ENCODE data around the gene GIGYF1. TPM values are rescaled to one million over a fixed set of nuclear protein-coding genes. Genes with fewer than 3 reads are reported as not detected.

The GIGYF1 gene
- total and polyA plus RNA-seq, 2 of the 13 experiments (the other 11 are each of a cell fraction or from before 2014, with no cell fraction given), result 7.6 to 16.1 TPM

DNA sequence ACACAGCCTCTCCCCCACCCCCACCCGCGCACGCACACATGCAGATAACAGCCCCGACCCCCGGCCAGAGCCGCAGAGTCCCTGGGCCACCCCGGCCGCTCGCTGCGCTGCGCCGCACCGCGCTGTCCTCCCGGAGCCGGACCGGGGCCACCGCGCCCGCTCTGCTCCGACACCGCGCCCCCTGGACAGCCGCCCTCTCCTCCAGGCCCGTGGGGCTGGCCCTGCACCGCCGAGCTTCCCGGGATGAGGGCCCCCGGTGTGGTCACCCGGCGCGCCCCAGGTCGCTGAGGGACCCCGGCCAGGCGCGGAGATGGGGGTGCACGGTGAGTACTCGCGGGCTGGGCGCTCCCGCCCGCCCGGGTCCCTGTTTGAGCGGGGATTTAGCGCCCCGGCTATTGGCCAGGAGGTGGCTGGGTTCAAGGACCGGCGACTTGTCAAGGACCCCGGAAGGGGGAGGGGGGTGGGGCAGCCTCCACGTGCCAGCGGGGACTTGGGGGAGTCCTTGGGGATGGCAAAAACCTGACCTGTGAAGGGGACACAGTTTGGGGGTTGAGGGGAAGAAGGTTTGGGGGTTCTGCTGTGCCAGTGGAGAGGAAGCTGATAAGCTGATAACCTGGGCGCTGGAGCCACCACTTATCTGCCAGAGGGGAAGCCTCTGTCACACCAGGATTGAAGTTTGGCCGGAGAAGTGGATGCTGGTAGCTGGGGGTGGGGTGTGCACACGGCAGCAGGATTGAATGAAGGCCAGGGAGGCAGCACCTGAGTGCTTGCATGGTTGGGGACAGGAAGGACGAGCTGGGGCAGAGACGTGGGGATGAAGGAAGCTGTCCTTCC is 26.8 kb upstream of the GIGYF1 start (continued):
- TF ChIP-seq RELA (CRISPR knock-in tag; IDR thresholded peaks at IDR 0.05) (no peak), RCOR2 (CRISPR knock-in tag; IDR thresholded peaks at IDR 0.05) (0 out of 2 replicates have a peak, but pooled peaks have one; percentile 36), JDP2 (CRISPR knock-in tag; IDR thresholded peaks at IDR 0.05; ENCODE audit: borderline replicate concordance) (no peak), ARNT2 (CRISPR knock-in tag; IDR thresholded peaks at IDR 0.05; ENCODE audit: low read depth) (0 out of 2 replicates have a peak, but pooled peaks have one; percentile 11), ZSCAN31 (CRISPR knock-in tag; IDR thresholded peaks at IDR 0.05; ENCODE audit: low read depth) (no peak), ZNF839 (CRISPR knock-in tag; IDR thresholded peaks at IDR 0.05; ENCODE audit: borderline replicate concordance) (no peak), CENPX (CRISPR knock-in tag; IDR thresholded peaks at IDR 0.05) (no peak), ZNF496 (CRISPR knock-in tag; IDR thresholded peaks at IDR 0.05; ENCODE audit: insufficient replicate concordance) (no peak), SCMH1 (CRISPR knock-in tag; IDR thresholded peaks at IDR 0.05; ENCODE audit: borderline replicate concordance) (no peak), EHMT2 (IDR thresholded peaks at IDR 0.05; ENCODE audit: borderline replicate concordance, low read depth, low read length) (no peak), MED1 (CRISPR knock-in tag; IDR thresholded peaks at IDR 0.05) (peak; percentile 68)
- TF ChIP-seq, protein P1, sequence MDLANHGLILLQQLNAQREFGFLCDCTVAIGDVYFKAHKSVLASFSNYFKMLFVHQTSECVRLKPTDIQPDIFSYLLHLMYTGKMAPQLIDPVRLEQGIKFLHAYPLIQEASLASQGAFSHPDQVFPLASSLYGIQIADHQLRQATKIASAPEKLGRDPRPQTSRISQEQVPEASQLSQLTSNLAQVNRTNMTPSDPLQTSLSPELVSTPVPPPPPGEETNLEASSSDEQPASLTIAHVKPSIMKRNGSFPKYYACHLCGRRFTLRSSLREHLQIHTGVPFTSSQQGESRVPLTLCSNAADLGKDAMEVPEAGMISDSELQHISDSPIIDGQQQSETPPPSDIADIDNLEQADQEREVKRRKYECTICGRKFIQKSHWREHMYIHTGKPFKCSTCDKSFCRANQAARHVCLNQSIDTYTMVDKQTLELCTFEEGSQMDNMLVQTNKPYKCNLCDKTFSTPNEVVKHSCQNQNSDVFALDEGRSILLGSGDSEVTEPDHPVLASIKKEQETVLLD (CRISPR knock-in tag; IDR thresholded peaks at IDR 0.05; ENCODE audit: low read depth), result no peak
- TF ChIP-seq, protein P2, sequence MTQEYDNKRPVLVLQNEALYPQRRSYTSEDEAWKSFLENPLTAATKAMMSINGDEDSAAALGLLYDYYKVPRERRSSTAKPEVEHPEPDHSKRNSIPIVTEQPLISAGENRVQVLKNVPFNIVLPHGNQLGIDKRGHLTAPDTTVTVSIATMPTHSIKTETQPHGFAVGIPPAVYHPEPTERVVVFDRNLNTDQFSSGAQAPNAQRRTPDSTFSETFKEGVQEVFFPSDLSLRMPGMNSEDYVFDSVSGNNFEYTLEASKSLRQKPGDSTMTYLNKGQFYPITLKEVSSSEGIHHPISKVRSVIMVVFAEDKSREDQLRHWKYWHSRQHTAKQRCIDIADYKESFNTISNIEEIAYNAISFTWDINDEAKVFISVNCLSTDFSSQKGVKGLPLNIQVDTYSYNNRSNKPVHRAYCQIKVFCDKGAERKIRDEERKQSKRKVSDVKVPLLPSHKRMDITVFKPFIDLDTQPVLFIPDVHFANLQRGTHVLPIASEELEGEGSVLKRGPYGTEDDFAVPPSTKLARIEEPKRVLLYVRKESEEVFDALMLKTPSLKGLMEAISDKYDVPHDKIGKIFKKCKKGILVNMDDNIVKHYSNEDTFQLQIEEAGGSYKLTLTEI (CRISPR knock-in tag; conservative IDR thresholded peaks at IDR 0.05), result no peak
- TF ChIP-seq, protein P3, sequence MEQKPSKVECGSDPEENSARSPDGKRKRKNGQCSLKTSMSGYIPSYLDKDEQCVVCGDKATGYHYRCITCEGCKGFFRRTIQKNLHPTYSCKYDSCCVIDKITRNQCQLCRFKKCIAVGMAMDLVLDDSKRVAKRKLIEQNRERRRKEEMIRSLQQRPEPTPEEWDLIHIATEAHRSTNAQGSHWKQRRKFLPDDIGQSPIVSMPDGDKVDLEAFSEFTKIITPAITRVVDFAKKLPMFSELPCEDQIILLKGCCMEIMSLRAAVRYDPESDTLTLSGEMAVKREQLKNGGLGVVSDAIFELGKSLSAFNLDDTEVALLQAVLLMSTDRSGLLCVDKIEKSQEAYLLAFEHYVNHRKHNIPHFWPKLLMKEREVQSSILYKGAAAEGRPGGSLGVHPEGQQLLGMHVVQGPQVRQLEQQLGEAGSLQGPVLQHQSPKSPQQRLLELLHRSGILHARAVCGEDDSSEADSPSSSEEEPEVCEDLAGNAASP (CRISPR knock-in tag; IDR thresholded peaks at IDR 0.05; ENCODE audit: borderline replicate concordance), result 0 out of 2 replicates have a peak, but pooled peaks have one; percentile 14
- TF ChIP-seq, protein P4, sequence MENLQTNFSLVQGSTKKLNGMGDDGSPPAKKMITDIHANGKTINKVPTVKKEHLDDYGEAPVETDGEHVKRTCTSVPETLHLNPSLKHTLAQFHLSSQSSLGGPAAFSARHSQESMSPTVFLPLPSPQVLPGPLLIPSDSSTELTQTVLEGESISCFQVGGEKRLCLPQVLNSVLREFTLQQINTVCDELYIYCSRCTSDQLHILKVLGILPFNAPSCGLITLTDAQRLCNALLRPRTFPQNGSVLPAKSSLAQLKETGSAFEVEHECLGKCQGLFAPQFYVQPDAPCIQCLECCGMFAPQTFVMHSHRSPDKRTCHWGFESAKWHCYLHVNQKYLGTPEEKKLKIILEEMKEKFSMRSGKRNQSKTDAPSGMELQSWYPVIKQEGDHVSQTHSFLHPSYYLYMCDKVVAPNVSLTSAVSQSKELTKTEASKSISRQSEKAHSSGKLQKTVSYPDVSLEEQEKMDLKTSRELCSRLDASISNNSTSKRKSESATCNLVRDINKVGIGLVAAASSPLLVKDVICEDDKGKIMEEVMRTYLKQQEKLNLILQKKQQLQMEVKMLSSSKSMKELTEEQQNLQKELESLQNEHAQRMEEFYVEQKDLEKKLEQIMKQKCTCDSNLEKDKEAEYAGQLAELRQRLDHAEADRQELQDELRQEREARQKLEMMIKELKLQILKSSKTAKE (CRISPR knock-in tag; IDR thresholded peaks at IDR 0.05; ENCODE audit: borderline replicate concordance), result peak; percentile 40
- TF ChIP-seq, protein P5, sequence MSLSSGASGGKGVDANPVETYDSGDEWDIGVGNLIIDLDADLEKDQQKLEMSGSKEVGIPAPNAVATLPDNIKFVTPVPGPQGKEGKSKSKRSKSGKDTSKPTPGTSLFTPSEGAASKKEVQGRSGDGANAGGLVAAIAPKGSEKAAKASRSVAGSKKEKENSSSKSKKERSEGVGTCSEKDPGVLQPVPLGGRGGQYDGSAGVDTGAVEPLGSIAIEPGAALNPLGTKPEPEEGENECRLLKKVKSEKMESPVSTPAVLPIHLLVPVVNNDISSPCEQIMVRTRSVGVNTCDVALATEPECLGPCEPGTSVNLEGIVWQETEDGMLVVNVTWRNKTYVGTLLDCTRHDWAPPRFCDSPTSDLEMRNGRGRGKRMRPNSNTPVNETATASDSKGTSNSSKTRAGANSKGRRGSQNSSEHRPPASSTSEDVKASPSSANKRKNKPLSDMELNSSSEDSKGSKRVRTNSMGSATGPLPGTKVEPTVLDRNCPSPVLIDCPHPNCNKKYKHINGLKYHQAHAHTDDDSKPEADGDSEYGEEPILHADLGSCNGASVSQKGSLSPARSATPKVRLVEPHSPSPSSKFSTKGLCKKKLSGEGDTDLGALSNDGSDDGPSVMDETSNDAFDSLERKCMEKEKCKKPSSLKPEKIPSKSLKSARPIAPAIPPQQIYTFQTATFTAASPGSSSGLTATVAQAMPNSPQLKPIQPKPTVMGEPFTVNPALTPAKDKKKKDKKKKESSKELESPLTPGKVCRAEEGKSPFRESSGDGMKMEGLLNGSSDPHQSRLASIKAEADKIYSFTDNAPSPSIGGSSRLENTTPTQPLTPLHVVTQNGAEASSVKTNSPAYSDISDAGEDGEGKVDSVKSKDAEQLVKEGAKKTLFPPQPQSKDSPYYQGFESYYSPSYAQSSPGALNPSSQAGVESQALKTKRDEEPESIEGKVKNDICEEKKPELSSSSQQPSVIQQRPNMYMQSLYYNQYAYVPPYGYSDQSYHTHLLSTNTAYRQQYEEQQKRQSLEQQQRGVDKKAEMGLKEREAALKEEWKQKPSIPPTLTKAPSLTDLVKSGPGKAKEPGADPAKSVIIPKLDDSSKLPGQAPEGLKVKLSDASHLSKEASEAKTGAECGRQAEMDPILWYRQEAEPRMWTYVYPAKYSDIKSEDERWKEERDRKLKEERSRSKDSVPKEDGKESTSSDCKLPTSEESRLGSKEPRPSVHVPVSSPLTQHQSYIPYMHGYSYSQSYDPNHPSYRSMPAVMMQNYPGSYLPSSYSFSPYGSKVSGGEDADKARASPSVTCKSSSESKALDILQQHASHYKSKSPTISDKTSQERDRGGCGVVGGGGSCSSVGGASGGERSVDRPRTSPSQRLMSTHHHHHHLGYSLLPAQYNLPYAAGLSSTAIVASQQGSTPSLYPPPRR (CRISPR knock-in tag; IDR thresholded peaks at IDR 0.05; ENCODE audit: borderline replicate concordance), result peak; percentile 11; the same call in 1 of the 2 replicates

All from HepG2 (cell line).